GM12878 (cell line): ENCODE data around the gene PHACTR1. TPM values are rescaled to one million over a fixed set of nuclear protein-coding genes. Genes with fewer than 3 reads are reported as not detected.

Experiments
- ATAC-seq: fragments of 200-7000 bp; cut with Tn5 transposase; 3 replicates; pipeline ENCODE4 v1.9.1; 2020; ENCODE audit warnings: mild to moderate bottlenecking, moderate library complexity
- BruUV-seq: library from RNA; stranded (reverse); fragments of 400-500 nt; replicated peaks from 2 replicates; lab custom pipeline; 2021; lab: Mats Ljungman, UMichigan
- CTCF ChIA-PET: fragments of 300-600 bp; sonication (Branson Sonifier 250); formaldehyde crosslinking; extraction: SDS; loops from one replicate; lab custom pipeline; 2021; ENCODE audit warnings: inconsistent platforms; lab: Yijun Ruan, JAX
- POLR2A ChIA-PET: fragments of 350-600 bp; formaldehyde crosslinking; extraction: SDS; loops from one replicate; lab custom pipeline; 2021; ENCODE audit warnings: inconsistent platforms; lab: Charles Lee
- RAD21 ChIA-PET: fragments of 300-600 bp; sonication (Branson Sonifier 250); formaldehyde crosslinking; loops from one replicate; lab custom pipeline; 2023; ENCODE audit warnings: antibody characterized with exemption; ENCODE audit not compliant: unreplicated experiment; lab: Charles Lee
- SMC1A ChIA-PET: fragments of 300-600 bp; sonication (Branson Sonifier 250); formaldehyde crosslinking; loops from one replicate; lab custom pipeline; 2023; ENCODE audit not compliant: unreplicated experiment, uncharacterized antibody; lab: Charles Lee
- DNase-seq: peaks from one replicate; pipeline ENCODE4 v3.0.0-alpha.2; 2011; ENCODE audit warnings: low read depth, low spot score
- FAIRE-seq: peaks from 3 replicates; lab custom pipeline; 2011; peaks lifted over from hg19 to GRCh38; lab: Jason Lieb, UNC
- H2AFZ ChIP-seq: 2 replicates; pipeline ENCODE4 v1.6.0; 2011; ENCODE audit warnings: low read depth, low read length, control low read depth; ENCODE audit not compliant: control insufficient read depth
- H3K27ac ChIP-seq: 2 replicates; pipeline ENCODE4 v1.5.1; 2011; ENCODE audit warnings: control low read depth; ENCODE audit not compliant: control insufficient read depth, insufficient read depth
- H3K27me3 ChIP-seq, 2 experiments: replicated peaks in 1 of 2; 2 replicates each; pipeline versions ENCODE4 v1.6.0 to v1.6.1; 2011; ENCODE audit warnings: low read length in 1 of 2; ENCODE audit not compliant: control insufficient read depth in 2 of 2, insufficient read depth in 2 of 2
- H3K36me3 ChIP-seq, 2 experiments: 2 replicates each; pipeline ENCODE4 v1.5.1; 2011; ENCODE audit warnings: low read length in 1 of 2; ENCODE audit not compliant: control insufficient read depth in 2 of 2, insufficient read depth in 2 of 2
- H3K4me1 ChIP-seq: 2 replicates; pipeline ENCODE4 v1.6.1; 2011; ENCODE audit warnings: mild to moderate bottlenecking, low read length, moderate library complexity, mixed read lengths; ENCODE audit not compliant: control insufficient read depth, insufficient read depth
- H3K4me2 ChIP-seq: 2 replicates; pipeline ENCODE4 v1.6.0; 2011; ENCODE audit warnings: control low read depth; ENCODE audit not compliant: control insufficient read depth, insufficient read depth
- H3K4me3 ChIP-seq: fragments of 200-600 bp; sonication (generic); 2 replicates; pipeline ENCODE4 v1.5.1; 2016
- H3K79me2 ChIP-seq: 2 replicates; pipeline ENCODE4 v1.6.0; 2011; ENCODE audit warnings: low read length; ENCODE audit not compliant: control insufficient read depth, insufficient read depth
- H3K9ac ChIP-seq: 2 replicates; pipeline ENCODE4 v1.8.0; 2011; ENCODE audit warnings: low read length, control low read depth, mixed read lengths; ENCODE audit not compliant: control insufficient read depth, insufficient read depth
- H3K9me3 ChIP-seq: replicated peaks from 3 replicates; pipeline ENCODE4 v1.5.1; 2011; ENCODE audit warnings: mild to moderate bottlenecking, low read length; ENCODE audit not compliant: control insufficient read depth, insufficient read depth
- H4K20me1 ChIP-seq: 2 replicates; pipeline ENCODE4 v1.6.0; 2011; ENCODE audit not compliant: control insufficient read depth, insufficient read depth
- ETV6 ChIP-seq, 2 experiments: fragments of 450-650 bp in 1 of 2; IDR thresholded peaks in 1 of 2; conservative IDR thresholded peaks in 1 of 2; 2 replicates each; pipeline ENCODE4 v1.6.1; 2014; ENCODE audit warnings: antibody characterized with exemption in 1 of 2, borderline replicate concordance in 1 of 2, low read depth in 1 of 2, mild to moderate bottlenecking in 1 of 2, moderate library complexity in 1 of 2
- NFYA ChIP-seq: IDR thresholded peaks from 2 replicates; pipeline ENCODE4 v1.6.1; 2011; ENCODE audit warnings: low read depth, mild to moderate bottlenecking, low read length, improper control_type of control experiment, borderline replicate concordance
- NKRF ChIP-seq: fragments of 450-650 bp; conservative IDR thresholded peaks from 2 replicates; pipeline ENCODE4 v1.6.1; 2017; ENCODE audit warnings: mild to moderate bottlenecking, moderate library complexity
- REST ChIP-seq: IDR thresholded peaks from 2 replicates; pipeline ENCODE4 v1.6.1; 2012; ENCODE audit warnings: mild to moderate bottlenecking, low read depth, low read length
- SKIL ChIP-seq: fragments of 450-650 bp; IDR thresholded peaks from 2 replicates; pipeline ENCODE4 v1.6.1; 2017; ENCODE audit warnings: mild to moderate bottlenecking, low read depth, inconsistent platforms; ENCODE audit not compliant: poor library complexity, severe bottlenecking
- SREBF1 ChIP-seq: IDR thresholded peaks from 2 replicates; pipeline ENCODE4 v1.6.1; 2012; ENCODE audit warnings: mild to moderate bottlenecking, low read length
- WRNIP1 ChIP-seq: IDR thresholded peaks from 2 replicates; pipeline ENCODE4 v1.6.1; 2011; ENCODE audit warnings: low read depth, low read length, improper control_type of control experiment, borderline replicate concordance
- ZZZ3 ChIP-seq: IDR thresholded peaks from 2 replicates; pipeline ENCODE4 v1.6.1; 2011; ENCODE audit warnings: low read depth; ENCODE audit not compliant: control insufficient read depth, insufficient read length
- WGBS: methylation state at CpG from one replicate; pipeline ENCODE4 v1.1.6; 2016; ENCODE audit warnings: low lambda C conversion rate; ENCODE audit not compliant: insufficient replicate concordance, insufficient coverage; ENCODE audit errors: missing lambda C conversion rate; 5-methylcytosine and 5-hydroxymethylcytosine counted together
- in situ Hi-C: fragments of 300-500 bp; cut with MboI; formaldehyde crosslinking; loops from 9 replicates; pipeline ENCODE4 v1.14.3; 2018; ENCODE audit warnings: mixed read lengths
- intact Hi-C: fragments of 100-400 bp; cut with micrococcal nuclease; formaldehyde crosslinking; loops from one replicate; pipeline ENCODE4 v1.14.2; 2022; ENCODE audit not compliant: unreplicated experiment
- polyA plus RNA-seq, 11 experiments: library from polyadenylated mRNA; depleted of rRNA in 4 of 11; unstranded in 6 of 11; stranded (reverse) in 5 of 11; fragments of >200 nt; fragmentation: Nextera tagmentation in 4 of 11; fragmentation: Illumina TruSeq in 1 of 11; extraction: Ambion mirVana in 4 of 11; extraction: Trizol in 1 of 11; gene quantifications; 1 replicate in 1 of 11; 2 replicates in 10 of 11; pipeline versions ENCODE4 v1.2.1 to v1.2.3, GENCODE V29; 2011 to 2016; ENCODE audit warnings: inconsistent platforms in 2 of 11, missing spikeins in 2 of 11, low read depth in 1 of 11
- total RNA-seq, 4 experiments: library from RNA; depleted of rRNA in 3 of 4; stranded (reverse); fragments of >200 nt in 3 of 4; fragmentation: Illumina TruSeq in 1 of 4; extraction: Trizol in 1 of 4; gene quantifications; 2 replicates each; pipeline versions ENCODE4 v1.2.1 to v1.2.3, GENCODE V29; 2013 to 2021

The PHACTR1 gene
- total and polyA plus RNA-seq, 10 of the 15 experiments (the other 5 are each of a cell fraction or from before 2014, with no cell fraction given) = 34.2 to 94.6 (median 62.3) TPM

GRCh38 chr6:12791371-12791770 lies 74.8 kb downstream of the PHACTR1 start:
- in situ Hi-C loops (no loop called here), intact Hi-C loops (no loop called here)
- Histone ChIP-seq H4K20me1 (no peaks in the 10 kb centered on the region), H3K9me3 (no peaks in the 10 kb centered on the region), H2AFZ (no peak overlapping the region), H3K4me3 (no peak overlapping the region), H3K79me2 (no peaks in the 10 kb centered on the region), H3K4me2 (no peak overlapping the region), H3K27me3 (peaks cover 0 to 3% of the 10 kb centered on the region in 2 experiments; a peak in 1 of 4 replicates), H3K9ac (no peak overlapping the region), H3K36me3 (no peaks in the 10 kb centered on the region), H3K27ac (no peak overlapping the region), H3K4me1 (no peaks in the 10 kb centered on the region)
- CTCF ChIA-PET = no interaction called here
- TF ChIP-seq REST = no peak
- WGBS = 36% methylated on average over 6 of the region's 6 CpGs
- no TSS peak for BruUV-seq
- POLR2A ChIA-PET = no interaction called here
- DNase-seq (no peak), FAIRE-seq (no peak), ATAC-seq (no peak)
- SMC1A ChIA-PET = no interaction called here
- RAD21 ChIA-PET = no interaction called here

- Histone ChIP-seq H3K9ac (no peak overlapping the region), H2AFZ (no peak overlapping the region), H3K9me3 (no peaks in the 10 kb centered on the region), H3K27me3 (peaks cover 0 to 6% of the 10 kb centered on the region in 2 experiments; a peak in 2 of 4 replicates), H3K4me1 (no peaks in the 10 kb centered on the region), H3K27ac (no peak overlapping the region), H3K36me3 (no peaks in the 10 kb centered on the region), H3K4me3 (no peak overlapping the region), H4K20me1 (no peaks in the 10 kb centered on the region; the same call in 1 of the 2 replicates), H3K4me2 (no peak overlapping the region), H3K79me2 (no peaks in the 10 kb centered on the region)
- SMC1A ChIA-PET = no interaction called here
- RAD21 ChIA-PET = no interaction called here
- 0% methylated on average over 4 of the region's 4 CpGs for WGBS
- FAIRE-seq (no peak), DNase-seq (no peak), ATAC-seq (no peak)
- CTCF ChIA-PET = interaction anchor here (0.6 kb wide), 1 partner anchor 25 kb away, joined by 3 read pairs; no protein-coding TSS in a partner anchor
- POLR2A ChIA-PET = no interaction called here
- in situ Hi-C loops = no loop called here
- no TSS peak for BruUV-seq
- intact Hi-C loops = no loop called here
- no peak for TF ChIP-seq NFYA
- no peak for TF ChIP-seq ETV6 (conservative IDR thresholded peaks at IDR 0.05 in 1 of 2, IDR thresholded peaks at IDR 0.05 in 1 of 2; ENCODE audit: borderline replicate concordance in 1 of 2, low read depth in 1 of 2)
- TF ChIP-seq WRNIP1 = no peak
- TF ChIP-seq SREBF1 = no peak
- TF ChIP-seq ZZZ3 = no peak
- no peak for TF ChIP-seq SKIL
- TF ChIP-seq NKRF = no peak
Observed at GRCh38 chr6:12798326-12798725, 81.8 kb downstream of the PHACTR1 start.
